Measurements from ENCODE around the gene DEDD. TPM values are rescaled to one million over a fixed set of nuclear protein-coding genes. Genes with fewer than 3 reads are reported as not detected.

DEDD gene
- total and polyA plus RNA-seq, 2 experiments from 2014 or later, result 22.8 to 35.3 TPM

- no peaks in the 10 kb centered on the region for H3K9me2 ChIP-seq (ENCODE audit: insufficient read depth)
- H2AFZ ChIP-seq, result no peak overlapping the region
- Mint-ChIP-seq H3K27ac (no peak overlapping the region), H3K36me3 (ENCODE audit: low read depth) (peaks cover 54% of the 10 kb centered on the region), H3K4me1 (peaks cover 7% of the 10 kb centered on the region), H3K9me3 (no peaks in the 10 kb centered on the region), H3K4me3 (no peak overlapping the region; the same call in 2 of the 3 replicates), H3K27me3 (ENCODE audit: insufficient read depth, low read depth, poor library complexity) (peaks cover 11% of the 10 kb centered on the region)
- ATAC-seq (no peak), DNase-seq (ENCODE audit: low spot score) (no peak)
- no peak overlapping the region for H3K4me3 ChIP-seq
- H3K4me1 ChIP-seq (ENCODE audit: insufficient read depth), result peaks cover 6% of the 10 kb centered on the region; the same call in 1 of the 2 replicates
- H3K27me3 ChIP-seq (ENCODE audit: insufficient read depth), result no peaks in the 10 kb centered on the region
- peaks cover 17% of the 10 kb centered on the region for H3K36me3 ChIP-seq (ENCODE audit: insufficient read depth)
- H4K20me1 ChIP-seq (replicated peaks; ENCODE audit: insufficient read depth), result peaks cover 6% of the 10 kb centered on the region; the same call in 1 of the 2 replicates
- H3K4me2 ChIP-seq, result no peak overlapping the region
- TF ChIP-seq JUNB (IDR thresholded peaks at IDR 0.05; ENCODE audit: unreplicated experiment), result no peak
- TF ChIP-seq ZNF114 (CRISPR knock-in tag; IDR thresholded peaks at IDR 0.05), result no peak
- no peak for TF ChIP-seq EZH2phosphoT487 (IDR thresholded peaks at IDR 0.05; ENCODE audit: unreplicated experiment)
- TF ChIP-seq NANOG (IDR thresholded peaks at IDR 0.05; ENCODE audit: borderline replicate concordance), result no peak
- TF ChIP-seq STAT1 (IDR thresholded peaks at IDR 0.05; ENCODE audit: unreplicated experiment), result no peak
- TF ChIP-seq ETS1 (IDR thresholded peaks at IDR 0.05), result no peak
- H3K27ac ChIP-seq (ENCODE audit: low read depth), result no peak overlapping the region
- H3F3A ChIP-seq (replicated peaks; ENCODE audit: low read depth), result peaks cover 3% of the 10 kb centered on the region; the same call in 1 of the 2 replicates
- peaks cover 8% of the 10 kb centered on the region for H3K79me2 ChIP-seq (replicated peaks; ENCODE audit: insufficient read depth)
Measured at GRCh38 chr1:161172349-161172748, 39.9 kb upstream of the DEDD start.

GRCh38 chr1:161171696-161172095 is 39.2 kb upstream of the DEDD start:
- H3K36me3 Mint-ChIP-seq (ENCODE audit: low read depth), result peaks cover 54% of the 10 kb centered on the region
- Histone ChIP-seq H4K20me1 (replicated peaks; ENCODE audit: insufficient read depth) (peaks cover 6% of the 10 kb centered on the region; the same call in 1 of the 2 replicates), H3K27ac (ENCODE audit: low read depth) (no peak overlapping the region), H3K79me2 (replicated peaks; ENCODE audit: insufficient read depth) (peaks cover 6% of the 10 kb centered on the region), H3K9me2 (ENCODE audit: insufficient read depth) (no peaks in the 10 kb centered on the region), H3F3A (replicated peaks; ENCODE audit: low read depth) (peaks cover 9% of the 10 kb centered on the region), H3K4me1 (ENCODE audit: insufficient read depth) (peaks cover 5% of the 10 kb centered on the region; the same call in 1 of the 2 replicates), H2AFZ (no peak overlapping the region), H3K4me3 (no peak overlapping the region), H3K4me2 (no peak overlapping the region), H3K36me3 (ENCODE audit: insufficient read depth) (peaks cover 17% of the 10 kb centered on the region), H3K27me3 (ENCODE audit: insufficient read depth) (no peaks in the 10 kb centered on the region)
- H3K4me3 Mint-ChIP-seq, result no peak overlapping the region
- no peak overlapping the region for H3K27ac Mint-ChIP-seq
- no peaks in the 10 kb centered on the region for H3K9me3 Mint-ChIP-seq
- peaks cover 13% of the 10 kb centered on the region for H3K27me3 Mint-ChIP-seq (ENCODE audit: insufficient read depth, low read depth, poor library complexity)
- TF ChIP-seq POLR2AphosphoS5 (IDR thresholded peaks at IDR 0.05; ENCODE audit: low read depth) (no peak), STAT1 (IDR thresholded peaks at IDR 0.05; ENCODE audit: unreplicated experiment) (no peak), REST (IDR thresholded peaks at IDR 0.05; ENCODE audit: unreplicated experiment) (no peak), JUNB (IDR thresholded peaks at IDR 0.05; ENCODE audit: unreplicated experiment) (no peak), EZH2 (IDR thresholded peaks at IDR 0.05; ENCODE audit: low read depth, unreplicated experiment) (no peak), NANOG (IDR thresholded peaks at IDR 0.05; ENCODE audit: borderline replicate concordance) (no peak), CTCF (conservative IDR thresholded peaks at IDR 0.05; ENCODE audit: low read depth in 2 of 2) (no peak), ETS1 (IDR thresholded peaks at IDR 0.05) (no peak), CREB1 (CRISPR knock-in tag; IDR thresholded peaks at IDR 0.05; ENCODE audit: low read depth) (no peak)
- ATAC-seq, result no peak
- peaks cover 11% of the 10 kb centered on the region for H3K4me1 Mint-ChIP-seq
- DNase-seq (ENCODE audit: low spot score), result no peak
